GM23338 (cell line): ENCODE results near the gene LRMDA.

Experiments
- EZH2 ChIP-seq: fragments of 200-600 bp; sonication (generic); IDR thresholded peaks from one replicate; pipeline ENCODE4 v1.8.0; 2017; ENCODE audit warnings: antibody characterized with exemption, mild to moderate bottlenecking, low read depth; ENCODE audit not compliant: unreplicated experiment
- EZH2phosphoT487 ChIP-seq: fragments of 200-600 bp; sonication (generic); IDR thresholded peaks from one replicate; pipeline ENCODE4 v1.8.1; 2018; ENCODE audit warnings: antibody characterized with exemption; ENCODE audit not compliant: unreplicated experiment
- JUNB ChIP-seq: IDR thresholded peaks from one replicate; pipeline ENCODE4 v1.6.1; 2016; ENCODE audit warnings: antibody characterized with exemption; ENCODE audit not compliant: unreplicated experiment
- POLR2AphosphoS5 ChIP-seq: IDR thresholded peaks from 2 replicates; pipeline ENCODE4 v1.6.1; 2016; ENCODE audit warnings: antibody characterized with exemption, low read depth
- STAT1 ChIP-seq: IDR thresholded peaks from one replicate; pipeline ENCODE4 v1.6.1; 2016; ENCODE audit warnings: antibody characterized with exemption; ENCODE audit not compliant: unreplicated experiment
- TF ChIP-seq, protein P1 (sequence below), 2 experiments: fragments of 200-600 bp in 1 of 2; sonication (generic) in 1 of 2; conservative IDR thresholded peaks; 2 replicates each; pipeline versions ENCODE4 v1.5.1 to v1.6.1; 2016 to 2017; ENCODE audit warnings: antibody characterized with exemption in 2 of 2, low read depth in 2 of 2, mild to moderate bottlenecking in 2 of 2, moderate library complexity in 1 of 2
- TF ChIP-seq, protein P2 (sequence below): IDR thresholded peaks from one replicate; pipeline ENCODE4 v1.6.1; 2018; ENCODE audit warnings: antibody characterized with exemption; ENCODE audit not compliant: unreplicated experiment
- TF ChIP-seq, protein P3 (sequence below): IDR thresholded peaks from 2 replicates; pipeline ENCODE4 v1.6.1; 2016; ENCODE audit warnings: antibody characterized with exemption

DNA sequence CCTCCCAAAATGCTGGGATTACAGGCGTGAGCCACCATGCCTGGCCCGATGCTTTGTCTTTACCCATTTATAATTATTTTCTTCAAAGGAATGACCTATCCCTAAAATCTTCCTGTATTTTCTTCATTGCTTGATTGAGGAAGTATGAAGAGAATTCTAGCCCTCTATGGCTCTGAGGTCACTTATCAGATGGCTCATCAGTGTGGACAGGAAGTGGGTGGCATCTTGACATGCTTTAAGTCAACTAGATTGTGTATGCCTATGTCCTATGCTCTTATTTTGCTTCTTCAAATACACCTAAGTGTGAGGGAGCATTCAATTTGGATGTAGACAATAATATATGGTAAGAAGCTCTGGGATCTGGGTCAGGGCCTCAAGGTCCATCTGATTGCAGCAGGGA is 1020.5 kb downstream of the LRMDA start:
- TF ChIP-seq, protein P1, sequence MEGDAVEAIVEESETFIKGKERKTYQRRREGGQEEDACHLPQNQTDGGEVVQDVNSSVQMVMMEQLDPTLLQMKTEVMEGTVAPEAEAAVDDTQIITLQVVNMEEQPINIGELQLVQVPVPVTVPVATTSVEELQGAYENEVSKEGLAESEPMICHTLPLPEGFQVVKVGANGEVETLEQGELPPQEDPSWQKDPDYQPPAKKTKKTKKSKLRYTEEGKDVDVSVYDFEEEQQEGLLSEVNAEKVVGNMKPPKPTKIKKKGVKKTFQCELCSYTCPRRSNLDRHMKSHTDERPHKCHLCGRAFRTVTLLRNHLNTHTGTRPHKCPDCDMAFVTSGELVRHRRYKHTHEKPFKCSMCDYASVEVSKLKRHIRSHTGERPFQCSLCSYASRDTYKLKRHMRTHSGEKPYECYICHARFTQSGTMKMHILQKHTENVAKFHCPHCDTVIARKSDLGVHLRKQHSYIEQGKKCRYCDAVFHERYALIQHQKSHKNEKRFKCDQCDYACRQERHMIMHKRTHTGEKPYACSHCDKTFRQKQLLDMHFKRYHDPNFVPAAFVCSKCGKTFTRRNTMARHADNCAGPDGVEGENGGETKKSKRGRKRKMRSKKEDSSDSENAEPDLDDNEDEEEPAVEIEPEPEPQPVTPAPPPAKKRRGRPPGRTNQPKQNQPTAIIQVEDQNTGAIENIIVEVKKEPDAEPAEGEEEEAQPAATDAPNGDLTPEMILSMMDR (conservative IDR thresholded peaks at IDR 0.05; ENCODE audit: low read depth in 2 of 2): no peak
- TF ChIP-seq, protein P2, sequence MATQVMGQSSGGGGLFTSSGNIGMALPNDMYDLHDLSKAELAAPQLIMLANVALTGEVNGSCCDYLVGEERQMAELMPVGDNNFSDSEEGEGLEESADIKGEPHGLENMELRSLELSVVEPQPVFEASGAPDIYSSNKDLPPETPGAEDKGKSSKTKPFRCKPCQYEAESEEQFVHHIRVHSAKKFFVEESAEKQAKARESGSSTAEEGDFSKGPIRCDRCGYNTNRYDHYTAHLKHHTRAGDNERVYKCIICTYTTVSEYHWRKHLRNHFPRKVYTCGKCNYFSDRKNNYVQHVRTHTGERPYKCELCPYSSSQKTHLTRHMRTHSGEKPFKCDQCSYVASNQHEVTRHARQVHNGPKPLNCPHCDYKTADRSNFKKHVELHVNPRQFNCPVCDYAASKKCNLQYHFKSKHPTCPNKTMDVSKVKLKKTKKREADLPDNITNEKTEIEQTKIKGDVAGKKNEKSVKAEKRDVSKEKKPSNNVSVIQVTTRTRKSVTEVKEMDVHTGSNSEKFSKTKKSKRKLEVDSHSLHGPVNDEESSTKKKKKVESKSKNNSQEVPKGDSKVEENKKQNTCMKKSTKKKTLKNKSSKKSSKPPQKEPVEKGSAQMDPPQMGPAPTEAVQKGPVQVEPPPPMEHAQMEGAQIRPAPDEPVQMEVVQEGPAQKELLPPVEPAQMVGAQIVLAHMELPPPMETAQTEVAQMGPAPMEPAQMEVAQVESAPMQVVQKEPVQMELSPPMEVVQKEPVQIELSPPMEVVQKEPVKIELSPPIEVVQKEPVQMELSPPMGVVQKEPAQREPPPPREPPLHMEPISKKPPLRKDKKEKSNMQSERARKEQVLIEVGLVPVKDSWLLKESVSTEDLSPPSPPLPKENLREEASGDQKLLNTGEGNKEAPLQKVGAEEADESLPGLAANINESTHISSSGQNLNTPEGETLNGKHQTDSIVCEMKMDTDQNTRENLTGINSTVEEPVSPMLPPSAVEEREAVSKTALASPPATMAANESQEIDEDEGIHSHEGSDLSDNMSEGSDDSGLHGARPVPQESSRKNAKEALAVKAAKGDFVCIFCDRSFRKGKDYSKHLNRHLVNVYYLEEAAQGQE: no peak
- TF ChIP-seq EZH2phosphoT487: no peak
- TF ChIP-seq EZH2: no peak
- TF ChIP-seq POLR2AphosphoS5: no peak
- TF ChIP-seq, protein P3, sequence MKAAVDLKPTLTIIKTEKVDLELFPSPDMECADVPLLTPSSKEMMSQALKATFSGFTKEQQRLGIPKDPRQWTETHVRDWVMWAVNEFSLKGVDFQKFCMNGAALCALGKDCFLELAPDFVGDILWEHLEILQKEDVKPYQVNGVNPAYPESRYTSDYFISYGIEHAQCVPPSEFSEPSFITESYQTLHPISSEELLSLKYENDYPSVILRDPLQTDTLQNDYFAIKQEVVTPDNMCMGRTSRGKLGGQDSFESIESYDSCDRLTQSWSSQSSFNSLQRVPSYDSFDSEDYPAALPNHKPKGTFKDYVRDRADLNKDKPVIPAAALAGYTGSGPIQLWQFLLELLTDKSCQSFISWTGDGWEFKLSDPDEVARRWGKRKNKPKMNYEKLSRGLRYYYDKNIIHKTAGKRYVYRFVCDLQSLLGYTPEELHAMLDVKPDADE: no peak
- TF ChIP-seq STAT1: no peak
- TF ChIP-seq JUNB: no peak
